ENCODE measurements around the gene DPH1.

DPH1 gene

GRCh38 chr17:2054512-2055291 is 24.7 kb downstream of the DPH1 start, which contains the start of gene HIC1 (continued):
- no peak for TF ChIP-seq REST (tag by site-specific recombination; IDR thresholded peaks at IDR 0.05)
- no peak for TF ChIP-seq KLF7 (tag by site-specific recombination; IDR thresholded peaks at IDR 0.05; ENCODE audit: borderline replicate concordance)
- TF ChIP-seq ZNF146 (tag by site-specific recombination; IDR thresholded peaks at IDR 0.05), result no peak
- no peak for TF ChIP-seq ZNF280D (tag by site-specific recombination; IDR thresholded peaks at IDR 0.05)
- peak; percentile 46 for TF ChIP-seq ZBTB20 (tag by site-specific recombination; IDR thresholded peaks at IDR 0.05)
- TF ChIP-seq ZNF223 (tag by site-specific recombination; IDR thresholded peaks at IDR 0.05), result no peak
- no peak for TF ChIP-seq ZNF768 (tag by site-specific recombination; IDR thresholded peaks at IDR 0.05)
- TF ChIP-seq ZNF571 (tag by site-specific recombination; IDR thresholded peaks at IDR 0.05), result no peak
- no peak for TF ChIP-seq ZNF221 (tag by site-specific recombination; IDR thresholded peaks at IDR 0.05; ENCODE audit: borderline replicate concordance)
- TF ChIP-seq ZNF792 (tag by site-specific recombination; IDR thresholded peaks at IDR 0.05), result no peak
- no peak for TF ChIP-seq ZNF404 (tag by site-specific recombination; IDR thresholded peaks at IDR 0.05)
- no peak for TF ChIP-seq ZFP41 (tag by site-specific recombination; IDR thresholded peaks at IDR 0.05; ENCODE audit: borderline replicate concordance)
- no peak for TF ChIP-seq ZNF513 (tag by site-specific recombination; IDR thresholded peaks at IDR 0.05)
- no peak for TF ChIP-seq SP3 (tag by site-specific recombination; IDR thresholded peaks at IDR 0.05)
- 0 out of 2 replicates have a peak, but pooled peaks have one; percentile 25 for TF ChIP-seq ZXDB (tag by site-specific recombination; IDR thresholded peaks at IDR 0.05)
- peak; percentile 78 for TF ChIP-seq CTCF (tag by site-specific recombination; IDR thresholded peaks at IDR 0.05)
- TF ChIP-seq KLF1 (tag by site-specific recombination; IDR thresholded peaks at IDR 0.05), result no peak
- TF ChIP-seq ZNF626 (tag by site-specific recombination; IDR thresholded peaks at IDR 0.05), result no peak
- peak; percentile 95 for TF ChIP-seq ZEB2 (tag by site-specific recombination; IDR thresholded peaks at IDR 0.05)
- no peak for TF ChIP-seq SCRT1 (tag by site-specific recombination; IDR thresholded peaks at IDR 0.05; ENCODE audit: borderline replicate concordance)
- TF ChIP-seq ZNF366 (tag by site-specific recombination; conservative IDR thresholded peaks at IDR 0.05), result no peak
- TF ChIP-seq ZNF645 (tag by site-specific recombination; IDR thresholded peaks at IDR 0.05), result no peak
- no peak for TF ChIP-seq ZNF837 (tag by site-specific recombination; IDR thresholded peaks at IDR 0.05)
- no peak for TF ChIP-seq ZNF677 (tag by site-specific recombination; IDR thresholded peaks at IDR 0.05)
- no peak for TF ChIP-seq ZNF704 (tag by site-specific recombination; IDR thresholded peaks at IDR 0.05)
- TF ChIP-seq KLF9 (tag by site-specific recombination; IDR thresholded peaks at IDR 0.05; ENCODE audit: low read depth), result peak; percentile 65
- no peak for TF ChIP-seq ZNF37A (tag by site-specific recombination; IDR thresholded peaks at IDR 0.05)
- no peak for TF ChIP-seq ZNF510 (tag by site-specific recombination; IDR thresholded peaks at IDR 0.05; ENCODE audit: insufficient replicate concordance)
- no peak for TF ChIP-seq GLIS1 (tag by site-specific recombination; IDR thresholded peaks at IDR 0.05)

Measured in HEK293 (cell line).